B cell (primary cell): ENCODE data around the gene IRAK1. TPM values are rescaled to one million over a fixed set of nuclear protein-coding genes. Genes with fewer than 3 reads are reported as not detected.

Source experiments
- ATAC-seq: fragments of 200-7000 bp; cut with Tn5 transposase; one replicate; pipeline ENCODE4 v1.10.0; 2021; ENCODE audit warnings: low read depth, mild to moderate bottlenecking, moderate number of reproducible peaks, moderate library complexity
- CTCF ChIA-PET: fragments of 350-600 bp; sonication (Branson Sonifier 250); formaldehyde crosslinking; loops from one replicate; lab custom pipeline; 2021; ENCODE audit warnings: antibody characterized with exemption, inconsistent platforms; lab: Charles Lee
- POLR2A ChIA-PET: fragments of 350-600 bp; sonication (Branson Sonifier 250); formaldehyde crosslinking; loops from one replicate; lab custom pipeline; 2021; ENCODE audit warnings: antibody characterized with exemption; lab: Charles Lee
- DNase-seq: peaks from one replicate; pipeline ENCODE4 v3.0.0; 2013
- H2AFZ ChIP-seq: 2 replicates; pipeline ENCODE4 v1.6.1; 2012; ENCODE audit warnings: mild to moderate bottlenecking, low read depth, low read length; ENCODE audit not compliant: insufficient read depth, poor library complexity, severe bottlenecking
- H3K27ac ChIP-seq, 2 donors: 1 replicate in 1 of 2; 2 replicates in 1 of 2; pipeline ENCODE4 v1.5.1; 2012 to 2013; ENCODE audit warnings: low read length in 2 of 2, mild to moderate bottlenecking in 2 of 2, moderate library complexity in 1 of 2
- H3K27me3 ChIP-seq, 4 experiments: fragments of 200-600 bp in 1 of 4; sonication (generic) in 1 of 4; replicated peaks in 1 of 4; 1 replicate in 2 of 4; 2 replicates in 2 of 4; pipeline versions ENCODE4 v1.6.1 to v1.7.0; 2013 to 2016; ENCODE audit warnings: low read length in 3 of 4, mild to moderate bottlenecking in 2 of 4, mixed read lengths in 1 of 4, moderate library complexity in 1 of 4; ENCODE audit not compliant: insufficient read depth in 4 of 4, control insufficient read depth in 3 of 4; ENCODE audit errors: control extremely low read depth in 1 of 4
- H3K36me3 ChIP-seq, 2 experiments: replicated peaks in 1 of 2; 1 replicate in 1 of 2; 2 replicates in 1 of 2; pipeline versions ENCODE4 v1.6.1 to v1.7.1; 2013; ENCODE audit warnings: low read length in 1 of 2; ENCODE audit not compliant: insufficient read depth in 2 of 2, control insufficient read depth in 1 of 2; ENCODE audit errors: control extremely low read depth in 1 of 2, extremely low read depth in 1 of 2
- H3K4me1 ChIP-seq, 2 donors: fragments of 200-600 bp in 1 of 2; sonication (generic) in 1 of 2; 1 replicate in 1 of 2; 2 replicates in 1 of 2; pipeline versions ENCODE4 v1.5.1 to v1.6.1; 2013 to 2017; ENCODE audit warnings: low read length in 2 of 2; ENCODE audit not compliant: control insufficient read depth in 2 of 2, insufficient read depth in 2 of 2
- H3K4me2 ChIP-seq: replicated peaks from 2 replicates; pipeline ENCODE3; 2012; ENCODE audit warnings: mild to moderate bottlenecking, low read depth, low read length; ENCODE audit not compliant: poor library complexity, severe bottlenecking
- H3K4me3 ChIP-seq, 5 experiments: fragments of 200-600 bp in 1 of 5; sonication (generic) in 1 of 5; 1 replicate in 3 of 5; 2 replicates in 2 of 5; pipeline versions ENCODE4 v1.5.1 to v1.7.0; 2011 to 2016; ENCODE audit warnings: low read length in 4 of 5, mild to moderate bottlenecking in 4 of 5, low read depth in 2 of 5, control low read depth in 1 of 5, moderate library complexity in 1 of 5; ENCODE audit not compliant: insufficient read depth in 1 of 5; ENCODE audit errors: control extremely low read depth in 1 of 5, extremely low read depth in 1 of 5
- H3K79me2 ChIP-seq: fragments of 200-600 bp; sonication (generic); one replicate; pipeline ENCODE4 v1.6.0; 2016; ENCODE audit warnings: low read length; ENCODE audit not compliant: control insufficient read depth, insufficient read depth
- H3K9ac ChIP-seq: fragments of 200-600 bp; sonication (generic); 2 replicates; pipeline ENCODE4 v1.6.1; 2017; ENCODE audit warnings: mild to moderate bottlenecking, low read length, moderate library complexity
- H3K9me3 ChIP-seq, 3 donors: one replicate each; pipeline versions ENCODE4 v1.6.1 to v1.7.1; 2013; ENCODE audit warnings: low read length in 2 of 3; ENCODE audit not compliant: control insufficient read depth in 2 of 3, insufficient read depth in 1 of 3; ENCODE audit errors: control extremely low read depth in 1 of 3
- H4K20me1 ChIP-seq: 2 replicates; pipeline ENCODE4 v1.6.0; 2012; ENCODE audit warnings: mild to moderate bottlenecking, low read length; ENCODE audit not compliant: insufficient read depth, control insufficient read depth, poor library complexity, severe bottlenecking
- H3K27ac Mint-ChIP-seq: one replicate; pipeline ENCODE4 v1.8.0; 2021; ENCODE audit warnings: mixed read lengths
- H3K27me3 Mint-ChIP-seq: one replicate; pipeline ENCODE4 v1.8.0; 2021; ENCODE audit warnings: mixed read lengths
- H3K4me1 Mint-ChIP-seq: one replicate; pipeline ENCODE4 v1.8.0; 2021; ENCODE audit warnings: mixed read lengths
- H3K4me3 Mint-ChIP-seq: one replicate; pipeline ENCODE4 v1.8.0; 2021; ENCODE audit warnings: mixed read lengths
- H3K9me3 Mint-ChIP-seq: one replicate; pipeline ENCODE4 v1.8.0; 2022; ENCODE audit warnings: mixed read lengths; ENCODE audit not compliant: insufficient read depth
- EZH2 ChIP-seq: IDR thresholded peaks from 2 replicates; pipeline ENCODE4 v1.6.1; 2012; ENCODE audit warnings: borderline replicate concordance, low read depth, mild to moderate bottlenecking, moderate library complexity, low read length; ENCODE audit not compliant: insufficient read depth, poor library complexity, severe bottlenecking
- WGBS: methylation state at CpG from one replicate; pipeline ENCODE4 v1.1.5; 2013; ENCODE audit warnings: missing lambda C conversion rate; ENCODE audit not compliant: insufficient coverage; 5-methylcytosine and 5-hydroxymethylcytosine counted together
- intact Hi-C: fragments of 100-400 bp; cut with micrococcal nuclease; formaldehyde crosslinking; loops from one replicate; pipeline ENCODE4 v1.10.0; 2022
- polyA plus RNA-seq: library from polyadenylated mRNA; depleted of rRNA; stranded (reverse); fragments of >200 nt; gene quantifications from 2 replicates; pipeline ENCODE4 v1.2.3, GENCODE V29; 2012
- total RNA-seq, 2 donors: library from RNA; stranded (reverse); fragments of 120-200 nt in 1 of 2; gene quantifications; 1 replicate in 1 of 2; 2 replicates in 1 of 2; pipeline versions ENCODE4 v1.2.3 to v1.2.4, GENCODE V29; 2013 to 2022
- TF ChIP-seq, protein P1 (sequence below): fragments of 200-600 bp; IDR thresholded peaks from one replicate; pipeline ENCODE4 v1.8.0; 2022; ENCODE audit warnings: antibody characterized with exemption, mild to moderate bottlenecking

The IRAK1 gene
- total and polyA plus RNA-seq, 2 donors (not counting 1 experiment from before 2014, with no cell fraction given) = 112 to 118 TPM

GRCh38 chrX:153974726-153975286 is 44.9 kb downstream of the IRAK1 start:
- CTCF ChIA-PET = interaction anchor here (1.7 kb wide), 1 partner anchor 39 kb away, joined by 12 read pairs; no protein-coding TSS in a partner anchor
- Histone ChIP-seq H3K27me3 (no peaks in the 10 kb centered on the region), H3K27ac (peak overlapping the region in 1 of 2 donors; percentile 100), H4K20me1 (no peaks in the 10 kb centered on the region), H3K4me2 (peak overlapping the region; percentile 70), H3K79me2 (peaks cover 16% of the 10 kb centered on the region), H3K4me3 (no peak overlapping the region), H3K9me3 (no peaks in the 10 kb centered on the region), H2AFZ (no peak overlapping the region), H3K36me3 (no peaks in the 10 kb centered on the region), H3K9ac (no peak overlapping the region), H3K4me1 (peaks cover 16 to 21% of the 10 kb centered on the region in 2 donors)
- Mint-ChIP-seq H3K4me3 (peak overlapping the region; percentile 32), H3K27ac (peak overlapping the region; percentile 59), H3K4me1 (peaks cover 21% of the 10 kb centered on the region), H3K9me3 (no peaks in the 10 kb centered on the region), H3K27me3 (no peaks in the 10 kb centered on the region)
- 72% methylated on average over 3 of the region's 3 CpGs for WGBS
- DNase-seq = no peak
- no peak for ATAC-seq
- POLR2A ChIA-PET = interaction anchor here (0.7 to 1.5 kb wide), 2 partner anchors 47 to 48 kb away, joined by 4 to 9 read pairs; partner anchors contain the start of gene ARHGAP4
- intact Hi-C loops = loop anchor here (5.0 kb wide), 3 partner anchors 32 to 402 kb away; partner anchors contain the start of gene EMD
- TF ChIP-seq, protein P1, sequence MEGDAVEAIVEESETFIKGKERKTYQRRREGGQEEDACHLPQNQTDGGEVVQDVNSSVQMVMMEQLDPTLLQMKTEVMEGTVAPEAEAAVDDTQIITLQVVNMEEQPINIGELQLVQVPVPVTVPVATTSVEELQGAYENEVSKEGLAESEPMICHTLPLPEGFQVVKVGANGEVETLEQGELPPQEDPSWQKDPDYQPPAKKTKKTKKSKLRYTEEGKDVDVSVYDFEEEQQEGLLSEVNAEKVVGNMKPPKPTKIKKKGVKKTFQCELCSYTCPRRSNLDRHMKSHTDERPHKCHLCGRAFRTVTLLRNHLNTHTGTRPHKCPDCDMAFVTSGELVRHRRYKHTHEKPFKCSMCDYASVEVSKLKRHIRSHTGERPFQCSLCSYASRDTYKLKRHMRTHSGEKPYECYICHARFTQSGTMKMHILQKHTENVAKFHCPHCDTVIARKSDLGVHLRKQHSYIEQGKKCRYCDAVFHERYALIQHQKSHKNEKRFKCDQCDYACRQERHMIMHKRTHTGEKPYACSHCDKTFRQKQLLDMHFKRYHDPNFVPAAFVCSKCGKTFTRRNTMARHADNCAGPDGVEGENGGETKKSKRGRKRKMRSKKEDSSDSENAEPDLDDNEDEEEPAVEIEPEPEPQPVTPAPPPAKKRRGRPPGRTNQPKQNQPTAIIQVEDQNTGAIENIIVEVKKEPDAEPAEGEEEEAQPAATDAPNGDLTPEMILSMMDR = no peak
- TF ChIP-seq EZH2 = no peak
